SU-DHL-6 (cell line): ENCODE results near the gene TACO1.

Experiments used
- EZH2phosphoT487 ChIP-seq: fragments of 200-600 bp; sonication (generic), shearing (Covaris generic); conservative IDR thresholded peaks from 2 replicates; pipeline ENCODE4 v1.6.1; 2018; ENCODE audit warnings: mild to moderate bottlenecking, antibody characterized with exemption, low read length, moderate library complexity, mixed read lengths
- TF ChIP-seq, protein P1 (sequence below): fragments of 200-600 bp; sonication (generic); IDR thresholded peaks from one replicate; pipeline ENCODE4 v1.5.1; 2017; ENCODE audit warnings: antibody characterized with exemption, mild to moderate bottlenecking, low read length, moderate library complexity; ENCODE audit not compliant: insufficient read depth, poor library complexity, severe bottlenecking

DNA sequence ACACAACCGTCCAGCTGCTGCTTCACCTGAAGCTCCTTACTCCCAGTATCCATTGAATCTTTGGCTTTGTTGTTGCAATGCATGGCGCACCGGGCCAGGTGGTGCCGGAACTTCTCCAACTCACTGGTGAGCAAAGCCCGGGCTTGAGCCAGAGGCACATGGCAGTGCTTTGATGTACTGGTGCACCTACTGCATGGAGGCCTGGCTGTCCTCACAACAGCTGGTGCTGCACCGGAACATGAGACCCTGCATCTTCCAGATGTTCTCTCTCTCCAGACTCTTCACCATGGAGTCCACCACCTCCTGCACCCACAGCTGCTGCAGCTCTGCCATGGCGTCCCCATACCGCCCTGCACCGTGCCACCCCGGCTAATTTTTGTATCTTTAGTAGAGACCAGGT is 10.2 kb downstream of the TACO1 start:
- TF ChIP-seq, protein P1, sequence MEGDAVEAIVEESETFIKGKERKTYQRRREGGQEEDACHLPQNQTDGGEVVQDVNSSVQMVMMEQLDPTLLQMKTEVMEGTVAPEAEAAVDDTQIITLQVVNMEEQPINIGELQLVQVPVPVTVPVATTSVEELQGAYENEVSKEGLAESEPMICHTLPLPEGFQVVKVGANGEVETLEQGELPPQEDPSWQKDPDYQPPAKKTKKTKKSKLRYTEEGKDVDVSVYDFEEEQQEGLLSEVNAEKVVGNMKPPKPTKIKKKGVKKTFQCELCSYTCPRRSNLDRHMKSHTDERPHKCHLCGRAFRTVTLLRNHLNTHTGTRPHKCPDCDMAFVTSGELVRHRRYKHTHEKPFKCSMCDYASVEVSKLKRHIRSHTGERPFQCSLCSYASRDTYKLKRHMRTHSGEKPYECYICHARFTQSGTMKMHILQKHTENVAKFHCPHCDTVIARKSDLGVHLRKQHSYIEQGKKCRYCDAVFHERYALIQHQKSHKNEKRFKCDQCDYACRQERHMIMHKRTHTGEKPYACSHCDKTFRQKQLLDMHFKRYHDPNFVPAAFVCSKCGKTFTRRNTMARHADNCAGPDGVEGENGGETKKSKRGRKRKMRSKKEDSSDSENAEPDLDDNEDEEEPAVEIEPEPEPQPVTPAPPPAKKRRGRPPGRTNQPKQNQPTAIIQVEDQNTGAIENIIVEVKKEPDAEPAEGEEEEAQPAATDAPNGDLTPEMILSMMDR = no peak
- TF ChIP-seq EZH2phosphoT487 = no peak
